Measurements from ENCODE around the gene HSD3B7.

GRCh38 chr16:30942426-30942806, 42.6 kb upstream of the HSD3B7 start:
- no peak for TF ChIP-seq CTCF (IDR thresholded peaks at IDR 0.05)
- no peak for TF ChIP-seq POLR2A (IDR thresholded peaks at IDR 0.05)

Measured in adrenal gland (tissue), 5 donors.